ENCODE data around the gene CYB561A3. TPM values are rescaled to one million over a fixed set of nuclear protein-coding genes. Genes with fewer than 3 reads are reported as not detected.

CYB561A3 gene
- polyA plus RNA-seq, 1 experiment = 34.5 TPM

GRCh38 chr11:61342207-61342803 lies 19.4 kb downstream of the CYB561A3 start:
- Histone ChIP-seq H3K27me3 (ENCODE audit: control insufficient read depth, insufficient read depth, low read length) (no peaks in the 10 kb centered on the region), H3K9me3 (ENCODE audit: control insufficient read depth, insufficient read depth, low read length) (no peaks in the 10 kb centered on the region), H3K4me3 (ENCODE audit: low read depth, low read length) (no peak overlapping the region), H3K27ac (ENCODE audit: low read depth, low read length) (no peak overlapping the region)
- TF ChIP-seq CTCF (IDR thresholded peaks at IDR 0.05; ENCODE audit: low read depth, low read length) = no peak
- ChIA-PET CTCF (interaction anchor here (10.2 kb wide), 1 partner anchor 41 kb away, joined by 519 read pairs; no protein-coding TSS in a partner anchor), POLR2A (interaction anchor here (1.1 kb wide), 1 partner anchor 10 kb away, joined by 3 read pairs; no protein-coding TSS in a partner anchor)
- no peak for DNase-seq (ENCODE audit: low read depth, low spot score)

- no peak for DNase-seq (ENCODE audit: low read depth, low spot score)
- Histone ChIP-seq H3K9me3 (ENCODE audit: control insufficient read depth, insufficient read depth, low read length) (no peaks in the 10 kb centered on the region), H3K27me3 (ENCODE audit: control insufficient read depth, insufficient read depth, low read length) (no peaks in the 10 kb centered on the region), H3K4me3 (ENCODE audit: low read depth, low read length) (no peak overlapping the region), H3K27ac (ENCODE audit: low read depth, low read length) (no peak overlapping the region)
- no peak for TF ChIP-seq CTCF (IDR thresholded peaks at IDR 0.05; ENCODE audit: low read depth, low read length)
- ChIA-PET CTCF (interaction anchor here (10.2 kb wide), 1 partner anchor 42 kb away, joined by 519 read pairs; no protein-coding TSS in a partner anchor), POLR2A (interaction anchor here (1.1 kb wide), 1 partner anchor 10 kb away, joined by 3 read pairs; no protein-coding TSS in a partner anchor)
These were observed 20.0 kb downstream of the CYB561A3 start for GRCh38 chr11:61341706-61342105.

- Histone ChIP-seq H3K27me3 (ENCODE audit: control insufficient read depth, insufficient read depth, low read length) (no peaks in the 10 kb centered on the region), H3K9me3 (ENCODE audit: control insufficient read depth, insufficient read depth, low read length) (no peaks in the 10 kb centered on the region), H3K4me3 (ENCODE audit: low read depth, low read length) (no peak overlapping the region), H3K27ac (ENCODE audit: low read depth, low read length) (no peak overlapping the region)
- no peak for DNase-seq (ENCODE audit: low read depth, low spot score)
- no peak for TF ChIP-seq CTCF (IDR thresholded peaks at IDR 0.05; ENCODE audit: low read depth, low read length)
- POLR2A ChIA-PET = no interaction called here
- CTCF ChIA-PET = interaction anchor here (10.2 kb wide), 1 partner anchor 43 kb away, joined by 519 read pairs; no protein-coding TSS in a partner anchor
These were observed 20.7 kb downstream of the CYB561A3 start for GRCh38 chr11:61340979-61341378.

GRCh38 chr11:61339490-61339878 lies 22.2 kb downstream of the CYB561A3 start:
- Histone ChIP-seq H3K4me3 (ENCODE audit: low read depth, low read length) (no peak overlapping the region), H3K27ac (ENCODE audit: low read depth, low read length) (no peak overlapping the region), H3K9me3 (ENCODE audit: control insufficient read depth, insufficient read depth, low read length) (no peaks in the 10 kb centered on the region), H3K27me3 (ENCODE audit: control insufficient read depth, insufficient read depth, low read length) (no peaks in the 10 kb centered on the region)
- no peak for TF ChIP-seq CTCF (IDR thresholded peaks at IDR 0.05; ENCODE audit: low read depth, low read length)
- no peak for DNase-seq (ENCODE audit: low read depth, low spot score)
- ChIA-PET CTCF (interaction anchor here (10.2 kb wide), 1 partner anchor 44 kb away, joined by 519 read pairs; no protein-coding TSS in a partner anchor), POLR2A (no interaction called here)

- H3K27ac ChIP-seq (ENCODE audit: low read depth, low read length) = no peak overlapping the region
- H3K27me3 ChIP-seq (ENCODE audit: control insufficient read depth, insufficient read depth, low read length) = no peaks in the 10 kb centered on the region
- no peak for DNase-seq (ENCODE audit: low read depth, low spot score)
- ChIA-PET CTCF (interaction anchor here (0.7 to 10.2 kb wide), 3 partner anchors 21 to 108 kb away, joined by 3 to 519 read pairs (median 4); no protein-coding TSS in a partner anchor), POLR2A (interaction anchor here (1.0 kb wide), 1 partner anchor 23 kb away, joined by 3 read pairs; the partner anchor contains the start of gene CYB561A3)
- no peak for TF ChIP-seq CTCF (IDR thresholded peaks at IDR 0.05; ENCODE audit: low read depth, low read length)
- H3K9me3 ChIP-seq (ENCODE audit: control insufficient read depth, insufficient read depth, low read length) = no peaks in the 10 kb centered on the region
- no peak overlapping the region for H3K4me3 ChIP-seq (ENCODE audit: low read depth, low read length)
These were observed 22.7 kb downstream of the CYB561A3 start for GRCh38 chr11:61338783-61339489.
